CD14-positive monocyte (primary cell): ENCODE results near the gene EXOC6B. TPM values are rescaled to one million over a fixed set of nuclear protein-coding genes. Genes with fewer than 3 reads are reported as not detected.

ENCODE experiments used
- DNase-seq, 3 donors: peaks; one replicate each; pipeline ENCODE4 v3.0.0-alpha.2; 2011 to 2022
- H2AFZ ChIP-seq: 2 replicates; pipeline ENCODE4 v1.6.0; 2012; ENCODE audit warnings: mild to moderate bottlenecking, low read depth, low read length, inconsistent platforms; ENCODE audit not compliant: insufficient read depth, poor library complexity, severe bottlenecking
- H3K27ac ChIP-seq, 2 donors: 1 replicate in 1 of 2; 2 replicates in 1 of 2; pipeline ENCODE4 v1.5.1; 2012 to 2013; ENCODE audit warnings: low read length in 2 of 2, control low read depth in 1 of 2, inconsistent platforms in 1 of 2, low read depth in 1 of 2, mild to moderate bottlenecking in 1 of 2
- H3K27me3 ChIP-seq, 2 donors: one replicate each; pipeline versions ENCODE4 v1.6.0 to v1.6.1; 2011 to 2013; ENCODE audit warnings: low read length in 2 of 2; ENCODE audit not compliant: control insufficient read depth in 2 of 2, insufficient read depth in 2 of 2
- H3K36me3 ChIP-seq, 2 donors: replicated peaks in 1 of 2; 1 replicate in 1 of 2; 2 replicates in 1 of 2; pipeline versions ENCODE4 v1.5.1 to v1.6.1; 2012 to 2013; ENCODE audit warnings: low read length in 2 of 2, control low read depth in 1 of 2, inconsistent platforms in 1 of 2, mild to moderate bottlenecking in 1 of 2; ENCODE audit not compliant: insufficient read depth in 2 of 2, control insufficient read depth in 1 of 2
- H3K4me1 ChIP-seq, 2 donors: 1 replicate in 1 of 2; 2 replicates in 1 of 2; pipeline versions ENCODE4 v1.5.1 to v1.6.1; 2012 to 2013; ENCODE audit warnings: low read length in 2 of 2, control low read depth in 1 of 2, inconsistent platforms in 1 of 2, mild to moderate bottlenecking in 1 of 2, moderate library complexity in 1 of 2; ENCODE audit not compliant: insufficient read depth in 2 of 2, control insufficient read depth in 1 of 2
- H3K4me2 ChIP-seq: replicated peaks from 2 replicates; pipeline ENCODE3; 2012; ENCODE audit warnings: low read length, moderate library complexity, mild to moderate bottlenecking; ENCODE audit not compliant: poor library complexity, severe bottlenecking; ENCODE audit errors: extremely low read depth
- H3K4me3 ChIP-seq, 3 experiments: fragments of 200-600 bp in 1 of 3; sonication (generic) in 1 of 3; replicated peaks in 1 of 3; 1 replicate in 2 of 3; 2 replicates in 1 of 3; pipeline ENCODE4 v1.5.1; 2011 to 2013; ENCODE audit warnings: low read length in 3 of 3, mild to moderate bottlenecking in 3 of 3, control low read depth in 2 of 3, low read depth in 2 of 3, inconsistent platforms in 1 of 3, moderate library complexity in 1 of 3
- H3K79me2 ChIP-seq: 2 replicates; pipeline ENCODE4 v1.6.0; 2012; ENCODE audit warnings: mild to moderate bottlenecking, control low read depth, inconsistent platforms, low read length, moderate library complexity; ENCODE audit not compliant: insufficient read depth
- H3K9ac ChIP-seq: 2 replicates; pipeline ENCODE4 v1.6.0; 2017; ENCODE audit warnings: low read length, mild to moderate bottlenecking; ENCODE audit not compliant: insufficient read depth, poor library complexity, severe bottlenecking
- H3K9me3 ChIP-seq, 2 donors: replicated peaks in 1 of 2; 1 replicate in 1 of 2; 2 replicates in 1 of 2; pipeline versions ENCODE4 v1.5.1 to v1.6.1; 2012 to 2013; ENCODE audit warnings: low read length in 2 of 2, control low read depth in 1 of 2; ENCODE audit not compliant: control insufficient read depth in 1 of 2, insufficient read depth in 1 of 2
- H4K20me1 ChIP-seq: 2 replicates; pipeline ENCODE4 v1.6.0; 2012; ENCODE audit warnings: mild to moderate bottlenecking, low read length, control low read depth, moderate library complexity; ENCODE audit not compliant: insufficient read depth
- H3K27ac Mint-ChIP-seq, 7 donors: one replicate each; pipeline ENCODE4 v1.8.0; 2020; ENCODE audit warnings: mild to moderate bottlenecking in 7 of 7, mixed read lengths in 7 of 7, moderate library complexity in 6 of 7, inconsistent platforms in 2 of 7
- H3K27me3 Mint-ChIP-seq, 3 donors: one replicate each; pipeline ENCODE4 v1.8.0; 2021 to 2022; ENCODE audit warnings: low read depth in 3 of 3, mild to moderate bottlenecking in 3 of 3, mixed read lengths in 3 of 3, moderate library complexity in 3 of 3, inconsistent platforms in 1 of 3
- H3K36me3 Mint-ChIP-seq, 2 donors: one replicate each; pipeline ENCODE4 v1.8.0; 2020; ENCODE audit warnings: mixed read lengths in 2 of 2, inconsistent platforms in 1 of 2, mild to moderate bottlenecking in 1 of 2
- H3K4me1 Mint-ChIP-seq: one replicate; pipeline ENCODE4 v1.8.0; 2020; ENCODE audit warnings: mild to moderate bottlenecking, mixed read lengths
- H3K4me3 Mint-ChIP-seq, 2 donors: one replicate each; pipeline ENCODE4 v1.8.0; 2020; ENCODE audit warnings: mild to moderate bottlenecking in 2 of 2, mixed read lengths in 2 of 2, moderate library complexity in 1 of 2
- H3K9me3 Mint-ChIP-seq, 7 donors: one replicate each; pipeline ENCODE4 v1.8.0; 2020 to 2022; ENCODE audit warnings: mixed read lengths in 7 of 7, mild to moderate bottlenecking in 6 of 7, moderate library complexity in 6 of 7, inconsistent platforms in 2 of 7
- WGBS: methylation state at CpG from one replicate; pipeline ENCODE4 v1.1.5; 2013; ENCODE audit warnings: missing lambda C conversion rate; ENCODE audit not compliant: insufficient coverage; 5-methylcytosine and 5-hydroxymethylcytosine counted together
- intact Hi-C, 2 donors: fragments of 100-400 bp; cut with micrococcal nuclease; formaldehyde crosslinking; loops; one replicate each; pipeline versions ENCODE4 v1.15.0 to v1.15.1; 2023
- polyA plus RNA-seq, 3 donors: library from polyadenylated mRNA; depleted of rRNA in 1 of 3; unstranded in 2 of 3; stranded (reverse) in 1 of 3; fragments of 300-500 nt in 2 of 3; fragments of >200 nt in 1 of 3; fragmentation: Illumina TruSeq in 2 of 3; gene quantifications; 1 replicate in 2 of 3; 2 replicates in 1 of 3; pipeline ENCODE4 v1.2.3, GENCODE V29; 2012 to 2021
- TF ChIP-seq, protein P1 (sequence below): fragments of 200-600 bp; IDR thresholded peaks from one replicate; pipeline ENCODE4 v1.8.0; 2022; ENCODE audit warnings: antibody characterized with exemption, mild to moderate bottlenecking

The EXOC6B gene
- polyA plus RNA-seq, 3 donors: 1.8 to 2.8 (median 2.1) TPM

DNA sequence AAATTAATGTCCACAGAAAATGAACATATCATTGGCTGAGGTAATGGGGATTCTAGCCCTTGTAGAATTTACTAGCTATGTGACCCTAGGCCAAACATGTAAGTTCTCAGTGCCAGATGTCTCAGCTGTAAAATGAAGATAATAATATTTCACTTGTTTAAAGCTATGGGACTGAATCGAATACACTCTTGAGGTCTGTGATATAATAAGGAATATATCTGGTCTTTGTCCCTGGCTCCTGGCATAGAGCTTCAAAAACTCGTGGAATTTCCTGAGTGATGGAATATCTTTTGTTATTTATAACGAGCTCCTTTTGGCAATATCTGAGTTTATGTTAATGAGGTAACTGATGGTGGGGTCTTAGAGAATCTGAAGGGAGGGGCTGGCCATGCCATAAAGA is 476.8 kb downstream of the EXOC6B start:
- H3K4me2 ChIP-seq: no peak overlapping the region
- DNase-seq: no peak
- no peaks in the 10 kb centered on the region for H3K9me3 ChIP-seq
- H2AFZ ChIP-seq: no peak overlapping the region
- WGBS: 89% methylated on average over 3 of the region's 3 CpGs
- TF ChIP-seq, protein P1, sequence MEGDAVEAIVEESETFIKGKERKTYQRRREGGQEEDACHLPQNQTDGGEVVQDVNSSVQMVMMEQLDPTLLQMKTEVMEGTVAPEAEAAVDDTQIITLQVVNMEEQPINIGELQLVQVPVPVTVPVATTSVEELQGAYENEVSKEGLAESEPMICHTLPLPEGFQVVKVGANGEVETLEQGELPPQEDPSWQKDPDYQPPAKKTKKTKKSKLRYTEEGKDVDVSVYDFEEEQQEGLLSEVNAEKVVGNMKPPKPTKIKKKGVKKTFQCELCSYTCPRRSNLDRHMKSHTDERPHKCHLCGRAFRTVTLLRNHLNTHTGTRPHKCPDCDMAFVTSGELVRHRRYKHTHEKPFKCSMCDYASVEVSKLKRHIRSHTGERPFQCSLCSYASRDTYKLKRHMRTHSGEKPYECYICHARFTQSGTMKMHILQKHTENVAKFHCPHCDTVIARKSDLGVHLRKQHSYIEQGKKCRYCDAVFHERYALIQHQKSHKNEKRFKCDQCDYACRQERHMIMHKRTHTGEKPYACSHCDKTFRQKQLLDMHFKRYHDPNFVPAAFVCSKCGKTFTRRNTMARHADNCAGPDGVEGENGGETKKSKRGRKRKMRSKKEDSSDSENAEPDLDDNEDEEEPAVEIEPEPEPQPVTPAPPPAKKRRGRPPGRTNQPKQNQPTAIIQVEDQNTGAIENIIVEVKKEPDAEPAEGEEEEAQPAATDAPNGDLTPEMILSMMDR: no peak
- H3K27ac Mint-ChIP-seq: no peak overlapping the region
- H3K9ac ChIP-seq: no peak overlapping the region
- H3K79me2 ChIP-seq: no peaks in the 10 kb centered on the region
- H4K20me1 ChIP-seq: no peaks in the 10 kb centered on the region
- peaks cover 0 to 2% (median 0%) of the 10 kb centered on the region in 3 donors for H3K27me3 Mint-ChIP-seq
- H3K27ac ChIP-seq: no peak overlapping the region
- H3K4me1 ChIP-seq: no peaks in the 10 kb centered on the region
- H3K36me3 Mint-ChIP-seq: no peaks in the 10 kb centered on the region
- no peaks in the 10 kb centered on the region for H3K4me1 Mint-ChIP-seq
- H3K36me3 ChIP-seq: no peaks in the 10 kb centered on the region
- intact Hi-C loops: no loop called here
- no peak overlapping the region for H3K4me3 Mint-ChIP-seq
- no peaks in the 10 kb centered on the region for H3K27me3 ChIP-seq
- H3K4me3 ChIP-seq: no peak overlapping the region
- H3K9me3 Mint-ChIP-seq: peaks cover 0 to 16% (median 5%) of the 10 kb centered on the region in 7 donors

DNA sequence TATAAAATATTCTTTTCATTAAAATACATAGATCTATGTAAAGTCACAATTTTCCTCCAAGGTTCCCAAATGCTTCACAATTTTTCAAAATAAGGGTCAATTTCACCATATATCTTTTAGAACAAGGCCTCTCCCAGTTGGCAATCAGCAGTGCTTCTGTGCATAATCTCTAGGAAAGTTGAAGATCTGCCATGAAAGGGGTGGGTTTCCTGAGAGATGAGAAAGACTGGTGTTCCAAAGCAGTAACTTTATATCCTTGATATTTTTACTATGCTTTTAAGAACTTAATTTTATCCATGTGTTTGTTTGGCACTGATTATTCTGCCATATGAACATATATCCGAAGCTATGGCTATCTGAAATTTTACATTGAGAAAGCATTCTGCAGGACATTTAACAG is 478.8 kb downstream of the EXOC6B start:
- H3K36me3 ChIP-seq: no peaks in the 10 kb centered on the region
- intact Hi-C loops: no loop called here

More for the DNA sequence above, 478.8 kb downstream of the EXOC6B start:
- H3K4me2 ChIP-seq: no peak overlapping the region
- TF ChIP-seq, protein P1: no peak
- no peaks in the 10 kb centered on the region for H3K27me3 ChIP-seq
- H3K4me3 ChIP-seq: no peak overlapping the region
- H3K4me3 Mint-ChIP-seq: no peak overlapping the region
- no peaks in the 10 kb centered on the region for H4K20me1 ChIP-seq
- H3K9ac ChIP-seq: no peak overlapping the region
- no peaks in the 10 kb centered on the region for H3K9me3 ChIP-seq
- H3K27me3 Mint-ChIP-seq: peaks cover 0 to 2% (median 0%) of the 10 kb centered on the region in 3 donors
- DNase-seq: no peak
- H3K27ac Mint-ChIP-seq: no peak overlapping the region
- WGBS: no CpG with 5 or more reads among the region's 1 CpG
- H3K79me2 ChIP-seq: no peaks in the 10 kb centered on the region
- no peaks in the 10 kb centered on the region for H3K4me1 ChIP-seq
- no peak overlapping the region for H2AFZ ChIP-seq
- H3K9me3 Mint-ChIP-seq: peaks cover 0 to 16% (median 5%) of the 10 kb centered on the region in 7 donors
- no peaks in the 10 kb centered on the region for H3K36me3 Mint-ChIP-seq
- H3K4me1 Mint-ChIP-seq: no peaks in the 10 kb centered on the region
- no peak overlapping the region for H3K27ac ChIP-seq
